ENCODE results near the gene ATP9B.

- TF ChIP-seq CTCF (IDR thresholded peaks at IDR 0.05; ENCODE audit: low read depth, low read length, missing input control) (no peak), TAF1 (conservative IDR thresholded peaks at IDR 0.05) (no peak), SP1 (IDR thresholded peaks at IDR 0.05) (no peak), JUND (IDR thresholded peaks at IDR 0.05) (no peak), HNF4G (IDR thresholded peaks at IDR 0.05) (no peak), REST (IDR thresholded peaks at IDR 0.05) (no peak), MAX (IDR thresholded peaks at IDR 0.05) (no peak), FOXA2 (IDR thresholded peaks at IDR 0.05) (no peak), RAD21 (IDR thresholded peaks at IDR 0.05) (no peak), EGR1 (IDR thresholded peaks at IDR 0.05; ENCODE audit: low read depth in 2 of 2) (no peak), GABPA (IDR thresholded peaks at IDR 0.05 in 1 of 2, conservative IDR thresholded peaks at IDR 0.05 in 1 of 2) (no peak)
Observed at GRCh38 chr18:79384151-79384807, 315.1 kb downstream of the ATP9B start.

All from liver (tissue), 3 donors.